HEK293T (cell line): ENCODE data around the gene DAPP1.

ENCODE experiments used
- ARNT ChIP-seq: fragments of 450-650 bp; IDR thresholded peaks from 2 replicates; pipeline ENCODE4 v1.6.1; 2017; ENCODE audit warnings: mild to moderate bottlenecking
- BHLHE40 ChIP-seq: fragments of 450-650 bp; IDR thresholded peaks from 2 replicates; pipeline ENCODE4 v1.6.1; 2016; ENCODE audit warnings: mild to moderate bottlenecking, moderate library complexity, borderline replicate concordance
- ELF4 ChIP-seq: fragments of 450-650 bp; IDR thresholded peaks from 2 replicates; pipeline ENCODE4 v1.6.1; 2017; ENCODE audit warnings: antibody characterized with exemption
- FOXA1 ChIP-seq: fragments of 450-650 bp; IDR thresholded peaks from 2 replicates; pipeline ENCODE4 v1.6.1; 2016; ENCODE audit warnings: mild to moderate bottlenecking
- FOXK2 ChIP-seq: fragments of 450-650 bp; IDR thresholded peaks from 2 replicates; pipeline ENCODE4 v1.6.1; 2016; ENCODE audit warnings: mild to moderate bottlenecking
- FOXM1 ChIP-seq: fragments of 450-650 bp; IDR thresholded peaks from 2 replicates; pipeline ENCODE4 v1.6.1; 2017; ENCODE audit warnings: mild to moderate bottlenecking, borderline replicate concordance
- HDGF ChIP-seq: fragments of 450-650 bp; IDR thresholded peaks from 2 replicates; pipeline ENCODE4 v1.6.1; 2017; ENCODE audit warnings: antibody characterized with exemption, borderline replicate concordance
- LEF1 ChIP-seq: fragments of 450-650 bp; IDR thresholded peaks from 2 replicates; pipeline ENCODE4 v1.6.1; 2017; ENCODE audit warnings: mild to moderate bottlenecking, borderline replicate concordance
- NFRKB ChIP-seq: fragments of 450-650 bp; IDR thresholded peaks from 2 replicates; pipeline ENCODE4 v1.6.1; 2016; ENCODE audit warnings: mild to moderate bottlenecking, moderate library complexity
- PKNOX1 ChIP-seq: fragments of 450-650 bp; IDR thresholded peaks from 2 replicates; pipeline ENCODE4 v1.6.1; 2016
- SP1 ChIP-seq: fragments of 450-650 bp; IDR thresholded peaks from 2 replicates; pipeline ENCODE4 v1.6.1; 2017
- SUZ12 ChIP-seq: fragments of 450-650 bp; IDR thresholded peaks from 2 replicates; pipeline ENCODE4 v1.6.1; 2016; ENCODE audit warnings: mild to moderate bottlenecking
- TARDBP ChIP-seq: fragments of 450-650 bp; IDR thresholded peaks from 2 replicates; pipeline ENCODE4 v1.6.1; 2016
- ZNF384 ChIP-seq: fragments of 450-650 bp; IDR thresholded peaks from 2 replicates; pipeline ENCODE4 v1.6.1; 2016

GRCh38 chr4:99893029-99893428 is 76.4 kb downstream of the DAPP1 start:
- TF ChIP-seq HDGF: no peak
- TF ChIP-seq PKNOX1: no peak
- no peak for TF ChIP-seq ZNF384
- TF ChIP-seq FOXA1: no peak
- no peak for TF ChIP-seq ELF4
- TF ChIP-seq FOXM1: no peak
- TF ChIP-seq SP1: no peak
- no peak for TF ChIP-seq SUZ12
- TF ChIP-seq TARDBP: no peak
- TF ChIP-seq LEF1: no peak
- TF ChIP-seq NFRKB: no peak
- TF ChIP-seq ARNT: no peak
- no peak for TF ChIP-seq FOXK2
- TF ChIP-seq BHLHE40: no peak
